H1 (cell line): Measurements from ENCODE around the gene ISOC2. TPM values are rescaled to one million over a fixed set of nuclear protein-coding genes. Genes with fewer than 3 reads are reported as not detected.

Source experiments
- EP300 ChIP-seq, 2 experiments: IDR thresholded peaks; 1 replicate in 1 of 2; 2 replicates in 1 of 2; pipeline ENCODE4 v1.6.1; 2011 to 2012; ENCODE audit warnings: low read depth in 2 of 2, low read length in 2 of 2, mild to moderate bottlenecking in 2 of 2, borderline replicate concordance in 1 of 2, inconsistent platforms in 1 of 2, moderate library complexity in 1 of 2
- NRF1 ChIP-seq: IDR thresholded peaks from 2 replicates; pipeline ENCODE4 v1.6.1; 2011; ENCODE audit warnings: mild to moderate bottlenecking, low read depth, low read length, improper control_type of control experiment
- POU5F1 ChIP-seq: IDR thresholded peaks from 2 replicates; pipeline ENCODE4 v1.6.1; 2011; ENCODE audit warnings: low read depth, mild to moderate bottlenecking, low read length, moderate library complexity
- polyA plus RNA-seq, 7 experiments: library from polyadenylated mRNA; depleted of rRNA in 3 of 7; stranded (reverse) in 5 of 7; unstranded in 2 of 7; fragments of >200 nt in 5 of 7; fragments of 200-250 nt in 2 of 7; gene quantifications; 1 replicate in 5 of 7; 2 replicates in 1 of 7; 4 replicates in 1 of 7; pipeline versions ENCODE4 v1.2.1 to v1.2.3, GENCODE V29; 2011 to 2013; ENCODE audit warnings: missing spikeins in 2 of 7, mixed read lengths in 2 of 7
- total RNA-seq: library from RNA; stranded (reverse); fragmentation: NEBNext Ultra II Directional; extraction: Animal tissue kit (Norgen Biotek cat#: 25700); gene quantifications from 2 replicates; pipeline ENCODE4 v1.2.1, GENCODE V29; 2021
- TF ChIP-seq, protein P1 (sequence below), 3 experiments: IDR thresholded peaks; 1 replicate in 2 of 3; 2 replicates in 1 of 3; pipeline versions ENCODE4 v1.5.1 to v1.6.1; 2011; ENCODE audit warnings: low read length in 3 of 3, mild to moderate bottlenecking in 3 of 3, inconsistent platforms in 2 of 3, low read depth in 1 of 3, moderate library complexity in 1 of 3; ENCODE audit not compliant: insufficient read depth in 1 of 3; ENCODE audit errors: control extremely low read depth in 1 of 3

The ISOC2 gene
- total and polyA plus RNA-seq, 2 of the 8 experiments (the other 6 are each of a cell fraction or from before 2014, with no cell fraction given) = 96.9 to 152 TPM

DNA sequence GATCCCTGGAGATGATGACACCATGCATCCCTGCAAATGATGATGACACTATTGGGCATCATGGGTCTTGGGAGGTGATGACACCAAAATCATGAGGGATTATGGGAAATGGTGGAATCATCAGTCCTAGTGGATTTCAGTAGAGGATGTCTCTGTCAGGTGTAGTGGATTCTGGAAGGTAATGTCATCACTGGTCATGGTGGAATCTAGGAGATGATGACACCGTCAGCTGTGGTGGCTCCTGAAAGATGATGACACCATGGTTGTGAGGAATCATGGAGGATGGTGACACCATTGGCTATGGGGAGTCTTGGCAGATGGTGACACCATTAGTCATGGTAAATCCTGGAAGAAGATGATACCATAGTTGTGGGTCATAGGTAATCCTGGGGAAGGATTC, 30.3 kb downstream of the ISOC2 start (continued):
- no peak for TF ChIP-seq EP300 (IDR thresholded peaks at IDR 0.05; ENCODE audit: borderline replicate concordance in 1 of 2, low read depth in 2 of 2, low read length in 2 of 2)
- no peak for TF ChIP-seq POU5F1
- no peak for TF ChIP-seq NRF1
- TF ChIP-seq, protein P1, sequence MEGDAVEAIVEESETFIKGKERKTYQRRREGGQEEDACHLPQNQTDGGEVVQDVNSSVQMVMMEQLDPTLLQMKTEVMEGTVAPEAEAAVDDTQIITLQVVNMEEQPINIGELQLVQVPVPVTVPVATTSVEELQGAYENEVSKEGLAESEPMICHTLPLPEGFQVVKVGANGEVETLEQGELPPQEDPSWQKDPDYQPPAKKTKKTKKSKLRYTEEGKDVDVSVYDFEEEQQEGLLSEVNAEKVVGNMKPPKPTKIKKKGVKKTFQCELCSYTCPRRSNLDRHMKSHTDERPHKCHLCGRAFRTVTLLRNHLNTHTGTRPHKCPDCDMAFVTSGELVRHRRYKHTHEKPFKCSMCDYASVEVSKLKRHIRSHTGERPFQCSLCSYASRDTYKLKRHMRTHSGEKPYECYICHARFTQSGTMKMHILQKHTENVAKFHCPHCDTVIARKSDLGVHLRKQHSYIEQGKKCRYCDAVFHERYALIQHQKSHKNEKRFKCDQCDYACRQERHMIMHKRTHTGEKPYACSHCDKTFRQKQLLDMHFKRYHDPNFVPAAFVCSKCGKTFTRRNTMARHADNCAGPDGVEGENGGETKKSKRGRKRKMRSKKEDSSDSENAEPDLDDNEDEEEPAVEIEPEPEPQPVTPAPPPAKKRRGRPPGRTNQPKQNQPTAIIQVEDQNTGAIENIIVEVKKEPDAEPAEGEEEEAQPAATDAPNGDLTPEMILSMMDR (IDR thresholded peaks at IDR 0.05; ENCODE audit: control extremely low read depth in 1 of 3, insufficient read depth in 1 of 3, low read depth in 1 of 3, low read length in 3 of 3) = no peak
